Activated CD4-positive, alpha-beta T cell treated with anti-CD3 and anti-CD28 coated beads, Interleukin-2, amount 50 U/mL, for 16 hours (primary cell): Measurements from ENCODE around the gene HEMK1.
A peak's percentile ranks its signal among the peaks of the same experiment; 100 is the strongest.

ENCODE experiments used
- DNase-seq: peaks from one replicate; pipeline ENCODE4 v3.0.0-alpha.2; 2020

Gene HEMK1, protein sequence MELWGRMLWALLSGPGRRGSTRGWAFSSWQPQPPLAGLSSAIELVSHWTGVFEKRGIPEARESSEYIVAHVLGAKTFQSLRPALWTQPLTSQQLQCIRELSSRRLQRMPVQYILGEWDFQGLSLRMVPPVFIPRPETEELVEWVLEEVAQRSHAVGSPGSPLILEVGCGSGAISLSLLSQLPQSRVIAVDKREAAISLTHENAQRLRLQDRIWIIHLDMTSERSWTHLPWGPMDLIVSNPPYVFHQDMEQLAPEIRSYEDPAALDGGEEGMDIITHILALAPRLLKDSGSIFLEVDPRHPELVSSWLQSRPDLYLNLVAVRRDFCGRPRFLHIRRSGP

GRCh38 chr3:50568947-50569749, at the start of gene HEMK1:
Gene HEMK1, plus strand, starts transcription at chr3:50569522. Its CDS starts 1,583 bp downstream, at chr3:50571105.
- peak; percentile 97 for DNase-seq

DNA sequence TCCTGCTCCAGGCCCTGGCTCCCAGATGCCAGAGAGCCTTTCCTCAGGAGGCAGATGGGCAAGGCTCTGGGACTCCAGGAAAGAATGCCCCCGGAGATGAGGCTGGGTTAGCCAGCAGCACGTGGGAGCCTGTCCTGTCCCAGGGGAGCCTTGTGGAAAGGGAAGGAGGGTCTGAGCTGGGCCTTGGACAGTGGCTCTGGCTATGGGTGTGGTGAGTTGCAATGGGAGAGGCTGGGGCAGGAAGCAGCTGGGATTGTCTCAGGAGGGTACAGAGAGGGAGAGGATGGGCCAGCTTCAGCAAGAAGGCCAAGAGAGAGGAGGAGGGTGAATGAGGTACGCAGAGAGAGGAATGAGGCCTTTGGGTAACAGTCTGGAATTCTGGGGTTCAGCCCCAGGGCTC, 48.5 kb upstream of the HEMK1 start:
- no peak for DNase-seq

GRCh38 chr3:50521572-50521971, 47.8 kb upstream of the HEMK1 start:
- DNase-seq = no peak

DNA sequence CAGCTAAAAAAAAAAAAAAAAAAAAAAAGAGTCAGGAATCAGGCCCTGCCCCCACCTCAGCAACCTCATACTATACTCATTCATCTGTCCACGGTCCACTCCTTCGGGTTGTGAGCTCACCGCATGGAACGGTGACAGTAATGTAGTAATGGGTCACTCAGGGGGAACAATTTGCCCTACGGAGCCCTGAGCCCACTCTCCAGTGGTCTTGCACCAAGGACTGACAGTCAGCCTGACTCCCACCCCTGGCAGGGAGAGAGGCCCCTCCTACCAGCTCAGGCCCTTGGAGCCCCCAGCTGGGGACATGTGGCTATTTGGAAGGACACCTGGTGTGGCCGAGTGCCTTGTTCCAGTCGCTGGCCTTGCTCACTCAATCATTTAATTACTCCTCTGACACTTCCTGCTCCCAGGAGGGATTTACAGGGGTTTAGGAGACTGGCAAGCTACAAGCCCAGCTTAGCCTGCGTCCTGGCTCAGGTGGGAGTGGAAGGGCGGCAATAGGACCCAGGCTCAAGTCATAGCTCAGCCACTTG, 46.0 kb upstream of the HEMK1 start:
- no peak for DNase-seq

- no peak for DNase-seq
Observed at GRCh38 chr3:50524746-50525145, 44.6 kb upstream of the HEMK1 start.

DNA sequence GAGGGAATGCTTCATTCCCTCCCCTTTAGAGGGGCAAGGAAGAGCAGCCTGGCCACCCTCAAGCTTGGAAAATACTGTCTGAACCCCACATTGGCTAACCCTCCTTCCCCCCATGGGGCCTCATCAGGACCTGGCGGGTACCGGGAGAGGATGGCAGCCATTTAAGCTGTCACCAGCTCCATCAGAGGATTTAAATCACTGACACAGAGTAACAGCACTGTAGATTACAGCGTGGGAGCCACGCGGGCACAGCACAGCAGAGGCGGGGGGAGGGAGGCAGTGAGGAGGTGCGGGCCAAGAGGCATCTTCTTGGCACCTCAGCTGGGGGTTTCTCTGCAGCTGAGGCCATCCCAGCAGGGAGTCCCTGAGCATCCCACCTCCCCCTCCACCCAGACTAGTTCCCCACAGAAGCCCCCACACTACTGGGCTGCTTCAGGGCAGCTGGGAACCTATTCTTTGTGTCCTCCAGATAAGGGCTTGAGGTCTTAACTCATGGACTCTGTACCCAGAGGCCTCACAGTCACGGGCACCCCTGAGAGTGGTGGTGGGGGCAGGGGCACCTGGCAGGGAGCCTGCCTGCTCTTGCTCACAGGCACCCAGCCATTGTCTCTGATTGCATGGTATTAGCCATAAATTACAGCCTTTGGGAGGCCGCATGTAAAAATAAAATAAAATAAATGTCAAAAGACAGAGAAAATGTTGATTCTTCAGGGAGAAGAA, 44.0 kb upstream of the HEMK1 start:
- DNase-seq = no peak

GRCh38 chr3:50525987-50526386, 43.3 kb upstream of the HEMK1 start:
- DNase-seq = peak; percentile 70

GRCh38 chr3:50530001-50530970, 39.0 kb upstream of the HEMK1 start:
- DNase-seq = no peak

GRCh38 chr3:50531201-50531600, 38.1 kb upstream of the HEMK1 start:
- no peak for DNase-seq

GRCh38 chr3:50532062-50532705, 37.1 kb upstream of the HEMK1 start:
- no peak for DNase-seq

GRCh38 chr3:50533316-50533715, 36.0 kb upstream of the HEMK1 start:
- DNase-seq = no peak

GRCh38 chr3:50533807-50534461, 35.4 kb upstream of the HEMK1 start:
- no peak for DNase-seq

GRCh38 chr3:50534681-50535330, 34.5 kb upstream of the HEMK1 start:
- no peak for DNase-seq

- no peak for DNase-seq
Observed at GRCh38 chr3:50536471-50537180, 32.7 kb upstream of the HEMK1 start.

DNA sequence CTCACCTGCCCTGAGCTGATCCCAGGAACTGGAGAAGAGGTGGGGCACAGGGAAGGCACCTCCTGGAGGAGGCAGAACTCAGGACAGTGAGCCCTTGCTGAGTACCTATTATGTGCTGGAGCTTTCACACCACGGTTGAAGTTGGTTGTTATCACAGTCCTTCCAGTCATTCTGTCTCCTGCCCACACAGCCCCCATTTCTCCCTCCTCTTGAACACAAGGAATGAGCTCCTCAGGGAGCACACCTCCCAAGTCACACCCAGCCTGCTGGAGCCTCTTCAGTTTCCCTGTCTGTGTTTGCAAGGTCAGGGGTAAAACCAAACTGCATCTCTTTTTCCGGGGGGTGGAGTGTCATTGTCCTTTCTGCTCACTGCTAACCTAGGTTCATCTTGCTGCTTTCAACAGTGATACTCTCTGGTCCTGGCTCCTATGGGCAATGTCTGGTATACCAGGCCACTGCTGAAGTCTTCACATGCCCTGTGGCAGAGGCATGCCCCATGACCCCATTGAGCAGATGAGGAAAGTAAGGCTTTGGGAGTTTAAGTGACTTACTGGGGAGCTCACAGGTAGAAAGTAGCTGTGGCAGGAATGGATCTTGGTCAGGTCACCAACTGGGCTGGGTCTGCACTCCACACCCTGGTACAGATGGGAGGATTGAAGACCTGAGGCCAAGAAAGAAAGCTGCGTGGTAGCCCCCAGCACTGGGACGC, 31.7 kb upstream of the HEMK1 start:
- no peak for DNase-seq

GRCh38 chr3:50539356-50540286, 29.7 kb upstream of the HEMK1 start:
- no peak for DNase-seq

DNA sequence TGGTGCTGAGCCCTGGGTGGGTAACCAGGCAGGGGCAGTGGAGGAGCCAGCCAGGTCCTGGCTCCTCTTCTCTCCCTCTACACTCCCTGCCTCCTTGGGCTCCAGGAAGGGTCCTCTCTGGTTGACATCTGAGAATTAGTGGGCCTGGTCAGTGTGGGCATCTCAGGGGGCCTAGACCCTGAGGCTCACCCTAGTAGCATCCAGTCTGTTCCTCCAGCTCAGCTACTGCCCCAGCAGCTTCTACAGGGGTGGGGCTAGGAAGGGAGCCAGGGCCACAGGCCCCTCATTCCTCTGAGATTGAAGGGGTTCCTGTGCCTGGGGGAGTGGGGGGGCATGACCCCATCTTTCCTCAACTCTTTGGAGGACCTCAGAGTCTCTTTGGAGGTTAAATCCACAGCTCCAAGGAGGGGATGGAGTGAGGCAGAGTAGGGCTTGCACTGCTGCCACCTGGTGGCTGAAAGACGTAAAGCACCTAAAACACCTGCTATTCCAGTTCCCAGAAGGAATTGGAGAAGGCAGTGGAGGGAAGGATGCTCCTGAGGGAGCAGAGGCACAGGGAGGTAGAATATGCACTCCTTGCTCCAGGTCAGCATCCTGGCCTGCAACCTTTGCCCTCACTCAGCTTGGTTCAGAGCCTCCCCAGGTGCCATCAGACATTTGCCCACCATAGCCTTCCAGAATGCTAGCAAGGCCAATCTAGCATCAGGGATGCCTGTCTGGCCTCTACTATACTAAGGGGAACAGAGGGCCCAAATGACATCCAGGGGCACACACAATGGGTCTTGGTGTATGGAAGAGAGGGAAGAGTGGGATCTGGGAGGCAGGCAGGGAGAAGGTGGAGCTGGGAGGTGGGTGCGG, 26.9 kb upstream of the HEMK1 start:
- peak; percentile 53 for DNase-seq
